NCI-H2227 (cell line): ENCODE data around the gene MCU.

ENCODE experiments used
- DNase-seq: peaks from one replicate; lab custom pipeline; 2025; ENCODE audit not compliant: unreplicated experiment; lab: John Stamatoyannopoulos, UW

The MCU gene

GRCh38 chr10:72834183-72834825, 142.4 kb downstream of the MCU start:
- peak; percentile 58 for DNase-seq

- no peak for DNase-seq
Measured at GRCh38 chr10:72840319-72840718, 148.4 kb downstream of the MCU start.

DNA sequence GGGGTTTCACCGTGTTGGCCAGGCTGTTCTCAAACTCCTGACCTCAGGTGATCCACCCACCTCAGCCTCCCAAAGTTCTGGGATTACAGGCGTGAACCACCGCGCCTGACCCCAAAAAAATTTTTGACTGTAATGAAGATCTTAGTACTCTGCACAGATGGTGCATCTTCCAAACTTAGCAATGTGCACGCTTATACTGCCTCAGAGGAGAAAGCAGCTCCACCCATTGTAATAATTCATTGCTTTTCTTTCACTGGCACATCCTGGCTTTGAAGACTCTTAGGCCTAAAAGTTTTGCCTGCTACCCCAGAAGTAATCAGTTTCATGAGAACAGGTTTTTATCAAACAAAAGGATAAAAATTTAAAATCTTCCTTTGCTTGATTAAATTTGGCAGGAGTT, 149.5 kb downstream of the MCU start:
- DNase-seq: no peak

- no peak for DNase-seq
Measured at GRCh38 chr10:72842164-72842563, 150.2 kb downstream of the MCU start.

DNA sequence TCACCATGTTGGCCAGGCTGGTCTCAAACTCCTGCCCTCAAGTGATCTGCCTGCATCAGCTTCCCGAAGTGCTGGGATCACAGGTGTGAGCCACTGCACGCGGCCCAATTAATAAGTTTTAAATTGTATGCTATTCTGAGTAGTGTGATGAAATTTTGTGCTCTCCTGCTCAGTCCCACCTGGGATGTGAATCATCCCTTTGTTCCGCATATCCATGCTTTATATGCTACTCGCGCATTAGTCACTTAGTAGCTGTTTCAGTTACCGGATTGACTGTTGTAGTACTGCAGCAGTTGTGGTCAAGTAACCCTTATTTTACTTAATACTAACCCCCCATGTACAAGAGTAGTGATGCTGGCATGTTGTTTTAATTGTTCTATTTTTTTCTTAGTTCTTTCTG, 154.3 kb downstream of the MCU start:
- DNase-seq: no peak

GRCh38 chr10:72847681-72848080, 155.7 kb downstream of the MCU start:
- no peak for DNase-seq

DNA sequence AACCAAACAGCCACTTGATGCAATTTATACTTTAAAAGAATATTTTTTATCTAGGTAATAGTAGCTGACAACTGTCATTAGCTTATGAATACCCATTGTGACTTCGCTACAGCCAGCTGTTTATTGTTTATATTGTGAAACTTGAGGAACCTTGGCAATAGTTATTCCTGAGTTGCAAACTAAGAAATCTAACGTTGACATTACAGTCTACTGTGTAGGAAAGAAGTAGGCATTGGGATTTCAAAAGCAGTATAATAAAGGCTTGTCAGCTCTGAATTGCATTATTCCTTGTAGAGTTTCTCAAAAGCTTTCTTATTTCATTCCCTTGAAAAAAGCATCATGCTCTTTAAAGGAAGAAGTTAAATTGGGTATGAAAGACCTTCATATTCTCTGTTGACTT, 158.9 kb downstream of the MCU start:
- no peak for DNase-seq

GRCh38 chr10:72851509-72851908, 159.6 kb downstream of the MCU start:
- no peak for DNase-seq

DNA sequence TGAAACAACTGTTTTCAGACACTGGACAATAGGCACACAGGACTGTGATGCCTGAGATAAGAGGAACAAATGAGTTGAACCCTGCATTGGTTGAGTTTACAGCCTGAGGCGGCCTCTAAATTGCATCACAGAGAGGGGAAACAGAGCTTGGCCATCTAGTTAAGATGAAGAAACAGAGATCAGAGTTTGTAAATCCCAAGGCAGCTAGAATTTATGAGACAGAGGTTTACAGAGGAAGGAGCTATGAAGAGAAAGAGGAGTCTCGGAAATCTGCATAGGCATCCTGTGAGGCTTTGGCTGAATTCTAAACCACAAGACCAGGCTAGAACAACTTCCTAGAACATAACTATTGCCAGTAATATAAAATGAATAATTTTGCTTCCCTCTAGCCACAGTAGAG, 160.6 kb downstream of the MCU start:
- no peak for DNase-seq

DNA sequence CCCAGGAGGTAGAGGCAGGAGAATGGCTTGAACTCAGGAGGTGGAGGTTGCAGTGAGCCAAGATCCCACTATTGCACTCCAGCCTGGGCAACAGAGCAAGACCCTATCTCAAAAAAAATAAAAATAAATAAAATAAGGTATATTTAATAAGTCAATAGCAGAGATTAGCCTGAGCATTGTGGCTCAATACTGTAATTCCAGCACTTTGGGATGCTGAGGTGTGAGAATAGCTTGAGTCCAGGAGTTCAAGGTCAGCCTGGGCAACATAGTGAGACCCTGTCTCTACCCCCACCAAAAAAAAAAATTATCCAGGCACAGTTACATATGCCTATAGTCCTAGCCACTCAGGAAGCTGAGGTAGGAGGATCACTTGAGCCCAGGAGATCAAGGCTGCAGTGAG, 163.2 kb downstream of the MCU start:
- DNase-seq: no peak

- DNase-seq: no peak
Measured at GRCh38 chr10:72855790-72856189, 163.8 kb downstream of the MCU start.

DNA sequence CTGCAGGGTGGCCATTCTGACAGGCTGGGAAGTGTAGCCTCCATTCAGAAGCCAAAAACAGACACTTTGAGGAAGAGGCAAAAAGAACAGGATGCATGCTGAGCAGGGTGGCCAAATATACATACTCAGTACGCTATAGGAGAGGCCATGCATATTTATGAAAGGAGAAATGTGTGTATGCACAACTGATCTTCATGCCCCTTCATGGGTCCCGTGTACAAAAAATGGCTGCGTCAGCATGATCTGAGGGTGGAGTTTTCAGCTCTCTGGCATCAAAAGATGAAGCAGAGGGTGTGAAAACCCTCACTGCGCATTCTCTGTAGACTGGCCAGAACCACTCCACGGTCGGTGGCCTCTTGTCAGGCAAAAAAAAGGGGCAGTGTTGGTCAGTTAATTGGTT, 166.1 kb downstream of the MCU start:
- DNase-seq: no peak

DNA sequence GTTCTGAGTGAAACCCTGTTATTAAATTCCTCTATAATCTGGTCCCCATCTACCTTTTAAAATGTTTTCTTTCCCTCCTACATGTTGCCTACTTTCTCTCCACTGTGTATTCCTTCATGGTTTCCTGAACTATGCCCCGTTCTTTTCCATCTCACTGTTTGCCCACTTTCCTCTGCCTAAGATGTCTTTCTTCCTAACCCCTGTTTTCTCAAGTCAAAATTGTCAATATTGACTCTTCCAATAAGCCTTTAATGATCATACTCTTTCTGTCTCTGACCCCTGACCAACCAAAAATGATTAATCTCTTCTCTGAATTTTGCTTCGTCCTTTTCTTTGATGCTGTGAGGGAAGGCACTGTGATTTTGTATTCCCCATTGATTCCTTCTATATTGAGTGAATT, 171.0 kb downstream of the MCU start:
- no peak for DNase-seq

DNA sequence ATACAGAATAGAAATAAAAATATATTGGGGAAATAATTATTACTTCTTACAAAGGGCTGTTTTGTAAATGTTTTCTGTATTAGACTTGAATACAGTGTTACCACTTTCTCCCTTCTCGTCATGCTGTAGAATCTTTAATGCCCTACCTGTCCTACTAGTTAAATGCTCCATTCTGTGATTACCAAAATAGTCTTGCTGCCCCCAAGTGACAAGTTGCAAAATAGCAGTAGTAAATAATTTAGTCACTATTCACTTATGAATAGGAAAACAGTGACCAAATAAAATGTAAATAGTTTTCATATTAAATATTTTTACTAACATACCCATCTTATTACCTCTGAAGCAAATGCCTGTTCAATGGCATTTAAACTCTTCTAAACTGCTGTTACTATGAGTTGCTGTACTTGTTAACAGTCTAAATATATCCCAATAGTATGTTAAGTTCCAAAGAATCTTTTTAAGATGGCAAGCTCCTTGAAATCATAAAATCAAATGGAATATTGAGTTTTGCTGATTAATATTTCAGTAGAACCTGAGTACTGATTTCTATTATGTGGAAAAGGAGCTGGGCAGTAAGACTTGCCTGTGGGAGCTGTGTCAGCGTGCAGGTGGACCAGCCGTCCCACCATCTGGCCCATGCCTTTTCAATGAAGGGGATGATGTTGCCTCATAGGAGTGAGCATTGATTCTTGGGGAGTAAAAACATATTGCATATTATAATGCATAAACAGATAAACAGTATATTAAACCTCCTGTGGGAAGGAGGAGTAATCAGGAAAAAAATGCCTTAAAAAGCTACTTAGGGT, 183.5 kb downstream of the MCU start:
- DNase-seq: peak; percentile 7

DNA sequence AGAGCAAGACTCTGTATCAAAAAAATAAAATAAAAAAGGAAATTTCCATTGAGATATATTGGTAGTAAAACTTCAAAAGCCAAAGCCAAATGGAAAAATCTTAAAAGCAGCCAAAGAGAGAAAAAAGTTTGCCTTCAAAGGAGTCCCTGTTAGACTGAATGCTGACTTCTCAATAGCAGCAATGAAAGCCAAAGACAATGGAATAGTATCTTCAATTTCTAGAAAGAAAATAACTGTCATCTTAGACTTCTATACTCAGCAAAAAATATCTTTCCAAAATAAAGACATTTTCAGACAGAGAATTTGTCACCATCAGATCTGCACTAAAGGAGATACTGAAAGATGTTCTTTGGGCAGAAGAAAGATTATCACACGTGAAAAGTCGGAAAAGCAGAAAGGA, 187.3 kb downstream of the MCU start:
- no peak for DNase-seq

DNA sequence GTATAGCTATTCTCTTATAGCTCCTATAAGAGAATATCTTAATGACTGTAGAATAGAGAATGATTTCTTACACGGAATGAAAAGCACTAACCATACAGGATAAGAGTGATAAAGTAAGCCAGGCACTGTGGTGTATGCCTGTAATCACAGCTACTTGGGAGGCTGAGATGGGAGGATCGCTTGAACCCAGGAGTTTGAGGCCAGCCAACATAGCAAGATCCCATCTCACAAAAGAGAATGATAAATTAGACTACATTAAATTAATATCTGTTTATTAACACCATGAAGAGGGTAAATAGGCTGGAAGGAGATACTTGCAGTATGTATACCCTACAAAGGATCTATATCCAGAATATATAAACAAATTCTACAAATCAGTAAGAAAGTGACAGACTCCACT, 189.3 kb downstream of the MCU start:
- DNase-seq: no peak

GRCh38 chr10:72883861-72884260, 191.9 kb downstream of the MCU start:
- DNase-seq: no peak

DNA sequence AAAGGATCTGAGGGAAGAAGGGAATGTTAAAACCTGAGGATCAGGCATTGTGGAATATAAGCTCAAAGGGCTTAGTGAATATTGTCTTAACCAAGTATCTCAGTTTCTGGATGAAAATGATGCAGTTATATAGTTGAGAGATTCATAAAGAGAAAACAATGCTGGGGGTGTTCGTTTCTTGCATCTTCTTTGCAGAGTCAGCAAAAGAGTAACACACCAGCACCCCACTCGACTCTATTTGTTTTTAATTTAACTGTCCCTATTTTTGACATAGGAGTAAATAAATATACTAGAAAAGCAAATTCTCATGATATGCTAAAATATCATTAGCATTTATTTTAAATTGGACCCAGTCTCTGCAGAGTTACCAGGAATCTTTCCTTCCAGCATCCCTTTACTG, 194.0 kb downstream of the MCU start:
- DNase-seq: no peak

- DNase-seq: no peak
Measured at GRCh38 chr10:72886621-72887020, 194.7 kb downstream of the MCU start.

GRCh38 chr10:72887043-72887442, 195.1 kb downstream of the MCU start:
- no peak for DNase-seq

DNA sequence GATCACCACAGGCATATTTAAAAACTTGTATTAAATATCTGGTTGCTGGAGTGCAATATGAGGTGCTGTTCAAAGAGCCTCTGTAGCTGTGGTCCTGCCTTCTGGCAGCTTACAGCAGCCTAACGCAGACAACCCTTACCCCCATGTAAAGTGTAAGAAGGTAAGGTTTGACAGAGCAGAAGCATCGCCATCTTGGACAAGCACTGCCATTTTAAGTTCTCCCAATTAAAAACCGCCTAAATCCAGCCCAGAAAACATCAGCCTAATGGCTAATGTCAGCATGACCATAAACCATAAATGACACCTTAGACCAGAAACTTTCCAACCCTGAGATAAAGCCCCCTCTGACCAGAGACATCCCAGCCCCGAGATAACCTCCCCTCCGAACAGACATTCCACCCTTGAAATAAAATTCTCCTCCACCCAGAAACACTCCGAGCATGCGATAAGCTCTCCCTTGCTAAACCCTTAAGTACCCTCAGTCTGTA, 196.3 kb downstream of the MCU start:
- DNase-seq: no peak

DNA sequence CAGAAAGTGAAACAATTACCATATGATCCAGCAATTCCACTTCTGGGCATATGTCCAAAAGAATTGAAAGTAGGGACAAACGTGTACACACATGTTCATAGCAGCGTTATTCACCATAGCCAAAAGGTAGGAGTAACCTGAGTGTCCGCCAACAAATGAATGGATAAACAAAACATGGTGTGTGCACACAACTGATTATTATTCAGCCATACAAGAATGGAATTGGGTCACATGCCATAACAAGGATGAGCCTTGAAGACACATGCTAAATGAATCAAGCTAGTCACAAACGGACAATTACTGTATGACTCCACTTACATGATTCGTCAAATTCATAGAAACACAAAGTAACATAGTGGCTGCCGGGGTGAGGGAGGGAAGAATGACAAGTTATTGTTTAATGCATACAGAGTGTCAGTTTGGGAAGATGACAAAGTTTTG, 197.5 kb downstream of the MCU start:
- no peak for DNase-seq

DNA sequence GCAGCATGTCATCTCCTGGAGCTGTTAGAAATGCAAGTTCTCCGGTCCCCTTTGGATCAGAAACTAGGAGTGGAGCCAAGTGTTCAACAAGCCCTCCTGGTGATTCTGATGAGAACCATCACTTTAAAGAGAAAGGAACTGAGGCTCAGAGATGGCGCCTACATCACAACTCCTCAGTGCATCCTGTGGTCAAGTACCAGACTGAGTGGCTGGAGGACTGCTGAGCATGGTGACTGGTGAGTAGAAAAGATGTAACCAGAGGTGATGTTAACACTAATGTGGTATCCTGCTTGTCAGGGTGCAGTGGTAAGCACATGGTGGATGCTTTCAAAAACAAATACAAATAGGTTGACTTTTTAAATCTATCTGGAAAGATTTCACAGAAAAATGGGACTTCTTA, 198.1 kb downstream of the MCU start:
- no peak for DNase-seq
